Hepatocyte (in vitro differentiated cells): ENCODE results near the gene LCN15.

Experiments used
- CTCF ChIP-seq: fragments of 200-600 bp; sonication (generic); IDR thresholded peaks from 2 replicates; pipeline ENCODE4 v1.5.1; 2016; ENCODE audit warnings: antibody characterized with exemption, mild to moderate bottlenecking; ENCODE audit not compliant: poor library complexity
- EZH2 ChIP-seq: fragments of 200-600 bp; sonication (generic); IDR thresholded peaks from 2 replicates; pipeline ENCODE4 v1.6.1; 2016; ENCODE audit warnings: antibody characterized with exemption, mild to moderate bottlenecking, borderline replicate concordance

- TF ChIP-seq CTCF, result no peak
- TF ChIP-seq EZH2, result no peak
Observed at GRCh38 chr9:136775191-136775590, 10.9 kb upstream of the LCN15 start.
